ENCODE data around the gene OPCML. TPM values are rescaled to one million over a fixed set of nuclear protein-coding genes. Genes with fewer than 3 reads are reported as not detected.

OPCML gene
- total RNA-seq, 1 donor from 2014 or later, result not detected

GRCh38 chr11:133181667-133182066 lies 350.6 kb downstream of the OPCML start:
- Histone ChIP-seq H3K27me3 (no peaks in the 10 kb centered on the region), H3K27ac (no peak overlapping the region), H3K36me3 (no peaks in the 10 kb centered on the region), H3K9me3 (no peaks in the 10 kb centered on the region), H3K4me3 (no peak overlapping the region), H3K4me1 (no peaks in the 10 kb centered on the region)
- intact Hi-C loops (cut with DNase I), result no loop called here
- no peak for TF ChIP-seq CTCF (IDR thresholded peaks at IDR 0.05)
- no peak for DNase-seq (ENCODE audit: low spot score in 2 of 2)

- Histone ChIP-seq H3K27ac (no peak overlapping the region), H3K27me3 (no peaks in the 10 kb centered on the region), H3K9me3 (no peaks in the 10 kb centered on the region), H3K36me3 (no peaks in the 10 kb centered on the region), H3K4me3 (no peak overlapping the region), H3K4me1 (no peaks in the 10 kb centered on the region)
- TF ChIP-seq CTCF (IDR thresholded peaks at IDR 0.05), result no peak
- DNase-seq (ENCODE audit: low spot score in 2 of 2), result no peak
- intact Hi-C loops (cut with DNase I), result no loop called here
Measured at GRCh38 chr11:133181066-133181465, 351.2 kb downstream of the OPCML start.

- Histone ChIP-seq H3K36me3 (no peaks in the 10 kb centered on the region), H3K27ac (no peak overlapping the region), H3K27me3 (no peaks in the 10 kb centered on the region), H3K4me1 (no peaks in the 10 kb centered on the region), H3K4me3 (no peak overlapping the region), H3K9me3 (no peaks in the 10 kb centered on the region)
- intact Hi-C loops (cut with DNase I), result no loop called here
- no peak for TF ChIP-seq CTCF (IDR thresholded peaks at IDR 0.05)
- no peak for DNase-seq (ENCODE audit: low spot score in 2 of 2)
Measured at GRCh38 chr11:133180201-133180600, 352.1 kb downstream of the OPCML start.

- Histone ChIP-seq H3K27ac (no peak overlapping the region), H3K9me3 (no peaks in the 10 kb centered on the region), H3K36me3 (no peaks in the 10 kb centered on the region), H3K4me1 (no peaks in the 10 kb centered on the region), H3K4me3 (no peak overlapping the region), H3K27me3 (no peaks in the 10 kb centered on the region)
- no peak for TF ChIP-seq CTCF (IDR thresholded peaks at IDR 0.05)
- intact Hi-C loops (cut with DNase I), result no loop called here
- no peak for DNase-seq (ENCODE audit: low spot score in 2 of 2)
Measured at GRCh38 chr11:133176748-133177147, 355.6 kb downstream of the OPCML start.

- DNase-seq (ENCODE audit: low spot score in 2 of 2), result no peak
Measured at GRCh38 chr11:133175103-133175502, 357.2 kb downstream of the OPCML start.

More at GRCh38 chr11:133175103-133175502, 357.2 kb downstream of the OPCML start:
- Histone ChIP-seq H3K27me3 (no peaks in the 10 kb centered on the region), H3K27ac (no peak overlapping the region), H3K9me3 (no peaks in the 10 kb centered on the region), H3K36me3 (no peaks in the 10 kb centered on the region), H3K4me3 (no peak overlapping the region), H3K4me1 (no peaks in the 10 kb centered on the region)
- TF ChIP-seq CTCF (IDR thresholded peaks at IDR 0.05), result no peak
- intact Hi-C loops (cut with DNase I), result no loop called here
